H9 (cell line): Measurements from ENCODE around the gene COL11A1. TPM values are rescaled to one million over a fixed set of nuclear protein-coding genes. Genes with fewer than 3 reads are reported as not detected.

Experiments used
- DNase-seq: peaks from one replicate; pipeline ENCODE4 v3.0.0-alpha.2; 2017
- H2AFZ ChIP-seq: one replicate; pipeline ENCODE4 v1.6.1; 2013; ENCODE audit warnings: mild to moderate bottlenecking, low read length, control low read depth, moderate library complexity
- H2AK5ac ChIP-seq: 2 replicates; pipeline ENCODE4 v1.6.1; 2013; ENCODE audit warnings: low read length, control low read depth, mixed read lengths; ENCODE audit not compliant: insufficient read length
- H2BK120ac ChIP-seq: one replicate; pipeline ENCODE4 v1.6.1; 2013; ENCODE audit warnings: low read depth, mild to moderate bottlenecking, low read length, control low read depth, inconsistent platforms; ENCODE audit not compliant: poor library complexity, severe bottlenecking
- H2BK12ac ChIP-seq: 2 replicates; pipeline ENCODE4 v1.6.1; 2013; ENCODE audit warnings: low read length, control low read depth, mixed read lengths, low read depth; ENCODE audit not compliant: insufficient read length
- H2BK15ac ChIP-seq: 2 replicates; pipeline ENCODE4 v1.6.1; 2013; ENCODE audit warnings: low read depth, low read length, control low read depth
- H2BK20ac ChIP-seq: one replicate; pipeline ENCODE4 v1.6.1; 2013; ENCODE audit warnings: low read depth, mild to moderate bottlenecking, low read length, control low read depth, inconsistent platforms; ENCODE audit not compliant: poor library complexity, severe bottlenecking
- H2BK5ac ChIP-seq: 2 replicates; pipeline ENCODE4 v1.6.1; 2013; ENCODE audit warnings: low read length, control low read depth, mixed read lengths; ENCODE audit not compliant: insufficient read length
- H3K14ac ChIP-seq: 2 replicates; pipeline ENCODE4 v1.6.1; 2013; ENCODE audit warnings: low read length, control low read depth; ENCODE audit not compliant: insufficient read depth
- H3K18ac ChIP-seq: 2 replicates; pipeline ENCODE4 v1.6.1; 2013; ENCODE audit warnings: low read depth, mild to moderate bottlenecking, mixed read lengths, low read length, control low read depth; ENCODE audit not compliant: insufficient read length
- H3K23ac ChIP-seq: 2 replicates; pipeline ENCODE4 v1.6.1; 2013; ENCODE audit warnings: low read length, control low read depth, mixed read lengths, low read depth; ENCODE audit not compliant: insufficient read length
- H3K23me2 ChIP-seq: 2 replicates; pipeline ENCODE4 v1.6.1; 2013; ENCODE audit warnings: low read depth, mild to moderate bottlenecking, mixed read lengths, low read length, control low read depth; ENCODE audit not compliant: insufficient read length, poor library complexity, severe bottlenecking
- H3K27ac ChIP-seq: 2 replicates; pipeline ENCODE4 v1.5.1; 2013; ENCODE audit warnings: low read length, control low read depth, mixed read lengths, low read depth; ENCODE audit not compliant: insufficient read length
- H3K27me3 ChIP-seq: 2 replicates; pipeline ENCODE4 v1.6.1; 2013; ENCODE audit warnings: low read length, control low read depth, inconsistent platforms; ENCODE audit not compliant: insufficient read depth
- H3K4ac ChIP-seq: 2 replicates; pipeline ENCODE4 v1.6.1; 2013; ENCODE audit warnings: low read depth, mild to moderate bottlenecking, control low read depth, inconsistent platforms, low read length, moderate library complexity
- H3K4me1 ChIP-seq: 2 replicates; pipeline ENCODE4 v1.6.1; 2013; ENCODE audit warnings: low read length, control low read depth, inconsistent platforms; ENCODE audit not compliant: insufficient read depth
- H3K4me2 ChIP-seq: 2 replicates; pipeline ENCODE4 v1.6.1; 2013; ENCODE audit warnings: low read length, control low read depth, mixed read lengths; ENCODE audit not compliant: insufficient read length, insufficient read depth
- H3K56ac ChIP-seq: 2 replicates; pipeline ENCODE4 v1.6.1; 2013; ENCODE audit warnings: low read depth, mild to moderate bottlenecking, mixed read lengths, low read length, control low read depth; ENCODE audit not compliant: insufficient read length
- H3K79me1 ChIP-seq: 2 replicates; pipeline ENCODE4 v1.6.1; 2013; ENCODE audit warnings: low read depth, mild to moderate bottlenecking, moderate library complexity, low read length, control low read depth, inconsistent platforms; ENCODE audit not compliant: insufficient read depth, poor library complexity, severe bottlenecking
- H3K79me2 ChIP-seq: 2 replicates; pipeline ENCODE4 v1.6.1; 2013; ENCODE audit warnings: low read length, control low read depth, inconsistent platforms; ENCODE audit not compliant: insufficient read depth
- H3K9ac ChIP-seq: 2 replicates; pipeline ENCODE4 v1.6.1; 2013; ENCODE audit warnings: low read length, control low read depth, mixed read lengths; ENCODE audit not compliant: insufficient read length; ENCODE audit errors: extremely low read depth
- H3K9me3 ChIP-seq: one replicate; pipeline ENCODE4 v1.6.1; 2013; ENCODE audit warnings: low read depth, low read length, inconsistent platforms; ENCODE audit not compliant: control insufficient read depth
- H3T11ph ChIP-seq: one replicate; pipeline ENCODE4 v1.6.1; 2013; ENCODE audit warnings: mild to moderate bottlenecking, low read length, control low read depth, inconsistent platforms
- H4K20me1 ChIP-seq: one replicate; pipeline ENCODE4 v1.6.1; 2013; ENCODE audit not compliant: control insufficient read depth, insufficient read length, insufficient read depth
- H4K5ac ChIP-seq: 2 replicates; pipeline ENCODE4 v1.6.1; 2013; ENCODE audit warnings: low read depth, mild to moderate bottlenecking, mixed read lengths, low read length, control low read depth; ENCODE audit not compliant: insufficient read length
- H4K8ac ChIP-seq: replicated peaks from 2 replicates; pipeline ENCODE4 v1.6.1; 2013; ENCODE audit warnings: low read length, control low read depth, mixed read lengths, low read depth; ENCODE audit not compliant: insufficient read length
- H4K91ac ChIP-seq: 2 replicates; pipeline ENCODE4 v1.6.1; 2013; ENCODE audit warnings: low read depth, mild to moderate bottlenecking, moderate library complexity, mixed read lengths, low read length, control low read depth; ENCODE audit not compliant: insufficient read length
- H3K27ac Mint-ChIP-seq, 3 experiments: 2 replicates in 2 of 3; 3 replicates in 1 of 3; pipeline ENCODE4 v1.8.0; 2020 to 2021; ENCODE audit warnings: mixed read lengths in 3 of 3, mild to moderate bottlenecking in 1 of 3, moderate library complexity in 1 of 3
- H3K27me3 Mint-ChIP-seq: 2 replicates; pipeline ENCODE4 v1.8.0; 2021; ENCODE audit warnings: low read depth, mild to moderate bottlenecking, moderate library complexity, mixed read lengths
- H3K36me3 Mint-ChIP-seq, 3 experiments: 2 replicates in 2 of 3; 3 replicates in 1 of 3; pipeline ENCODE4 v1.8.0; 2020 to 2021; ENCODE audit warnings: low read depth in 3 of 3, mixed read lengths in 3 of 3; ENCODE audit not compliant: insufficient read depth in 1 of 3
- H3K4me1 Mint-ChIP-seq, 2 experiments: 2 replicates each; pipeline ENCODE4 v1.8.0; 2020; ENCODE audit warnings: mixed read lengths in 2 of 2
- H3K4me3 Mint-ChIP-seq, 2 experiments: 2 replicates in 1 of 2; 3 replicates in 1 of 2; pipeline ENCODE4 v1.8.0; 2020 to 2021; ENCODE audit warnings: mild to moderate bottlenecking in 2 of 2, mixed read lengths in 2 of 2, moderate library complexity in 1 of 2
- H3K9me3 Mint-ChIP-seq, 2 experiments: 2 replicates in 1 of 2; 3 replicates in 1 of 2; pipeline ENCODE4 v1.8.0; 2020; ENCODE audit warnings: mild to moderate bottlenecking in 2 of 2, mixed read lengths in 2 of 2, moderate library complexity in 1 of 2
- CTCF ChIP-seq: fragments of 200-600 bp; sonication (generic); conservative IDR thresholded peaks from 3 replicates; pipeline ENCODE4 v1.8.0; 2021; ENCODE audit warnings: antibody characterized with exemption, mild to moderate bottlenecking
- WGBS: extraction: QIAGEN DNeasy Blood & Tissue Kit; methylation state at CpG from one replicate; pipeline ENCODE4 v1.1.7; 2013; ENCODE audit warnings: missing lambda C conversion rate, low lambda C conversion rate, mixed read lengths; ENCODE audit not compliant: insufficient read length; ENCODE audit errors: extremely low coverage; 5-methylcytosine and 5-hydroxymethylcytosine counted together
- total RNA-seq: library from RNA; stranded (reverse); gene quantifications from 2 replicates; pipeline ENCODE4 v1.2.1, GENCODE V29; 2021

The COL11A1 gene
- total RNA-seq, 1 experiment from 2014 or later = 7.5 TPM

- no peaks in the 10 kb centered on the region for H3K27me3 ChIP-seq
- H2BK20ac ChIP-seq = no peak overlapping the region
- Mint-ChIP-seq H3K9me3 (peaks cover 25 to 26% of the 10 kb centered on the region in 2 experiments), H3K27ac (no peak overlapping the region), H3K4me1 (peaks cover 6 to 9% of the 10 kb centered on the region in 2 experiments), H3K36me3 (peaks cover 15 to 27% (median 16%) of the 10 kb centered on the region in 3 experiments), H3K27me3 (no peaks in the 10 kb centered on the region), H3K4me3 (no peak overlapping the region)
- no peak for DNase-seq
- no peak overlapping the region for H2AK5ac ChIP-seq
- no peak overlapping the region for H2BK15ac ChIP-seq
- no peak overlapping the region for H3K9ac ChIP-seq
- no peak overlapping the region for H2BK120ac ChIP-seq
- H2BK5ac ChIP-seq = no peak overlapping the region
- H2BK12ac ChIP-seq = no peak overlapping the region
- H4K91ac ChIP-seq = no peak overlapping the region
- no peak overlapping the region for H3K14ac ChIP-seq
- no peaks in the 10 kb centered on the region for H3K9me3 ChIP-seq
- H3K56ac ChIP-seq = no peak overlapping the region
- no peak overlapping the region for H3T11ph ChIP-seq
- H3K23ac ChIP-seq = no peak overlapping the region
- WGBS = no CpG with 5 or more reads among the region's 1 CpG
- H4K5ac ChIP-seq = no peak overlapping the region
- H3K18ac ChIP-seq = no peak overlapping the region
- H3K4ac ChIP-seq = no peak overlapping the region
- H4K20me1 ChIP-seq = no peaks in the 10 kb centered on the region
- H3K23me2 ChIP-seq = no peaks in the 10 kb centered on the region
- no peak overlapping the region for H3K4me2 ChIP-seq
- H3K4me1 ChIP-seq = no peaks in the 10 kb centered on the region
- H3K79me2 ChIP-seq = no peaks in the 10 kb centered on the region
- H2AFZ ChIP-seq = no peak overlapping the region
- H3K27ac ChIP-seq = no peak overlapping the region
- no peaks in the 10 kb centered on the region for H3K79me1 ChIP-seq
- no peak overlapping the region for H4K8ac ChIP-seq
- TF ChIP-seq CTCF = no peak
Measured at GRCh38 chr1:102875756-102876155, 232.6 kb downstream of the COL11A1 start.
